Hematopoietic multipotent progenitor cell treated with erythropoietin and hydrocortisone succinate and interleukin-3 and kit ligand, for 8 days (in vitro differentiated cells): ENCODE measurements around the gene TNMD.
"Not testable (repeated sequence)": the region's sequence is repeated elsewhere in the genome, so short reads cannot be mapped to it uniquely, and the experiment has no call there.

Source experiments
- DNase-seq: peaks from one replicate; pipeline ENCODE4 v3.0.0-alpha.2; 2015

TNMD gene

DNA sequence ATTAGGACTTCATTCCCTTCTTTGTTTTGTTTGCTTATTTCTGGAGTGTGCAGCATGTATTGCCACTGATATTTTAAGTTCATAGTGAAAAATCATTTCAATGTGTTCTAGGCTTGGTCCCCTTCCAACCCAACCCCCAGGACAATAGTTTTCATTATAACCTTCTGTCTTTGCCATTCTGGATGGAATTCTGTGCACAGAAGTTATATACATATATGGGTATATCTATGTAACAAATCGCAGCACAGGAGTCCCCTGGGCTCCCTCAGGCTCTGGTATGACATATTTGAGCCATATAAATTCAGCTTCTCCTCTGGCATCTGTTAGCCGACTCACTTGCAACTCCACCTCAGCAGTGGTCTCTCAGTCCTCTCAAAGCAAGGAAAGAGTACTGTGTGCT, at the start of gene TNMD:
TNMD (plus strand) TSS at position 326 of the 400 bp plus-strand sequence. CDS start 83 bp downstream, outside the sequence.
- DNase-seq, result no peak

DNA sequence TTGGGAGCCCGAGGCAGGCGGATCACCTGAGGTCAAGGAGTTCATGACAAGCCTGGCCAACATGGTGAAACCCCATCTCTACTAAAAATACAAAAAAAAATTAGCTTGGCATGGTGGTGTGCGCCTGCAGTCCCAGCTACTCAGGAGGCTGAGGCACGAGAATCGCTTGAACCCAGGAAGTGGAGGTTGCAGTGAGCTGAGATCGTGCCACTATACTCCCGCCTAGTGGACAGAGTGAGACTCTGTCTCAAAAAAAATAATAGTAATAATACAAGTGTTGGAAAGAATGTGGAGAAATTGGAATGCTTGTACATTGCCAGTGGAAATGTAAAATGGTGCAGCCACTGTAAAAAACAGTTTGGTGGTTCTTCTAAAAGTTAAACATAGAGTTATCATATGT, 19.2 kb upstream of the TNMD start:
- not testable (repeated sequence) for DNase-seq

DNA sequence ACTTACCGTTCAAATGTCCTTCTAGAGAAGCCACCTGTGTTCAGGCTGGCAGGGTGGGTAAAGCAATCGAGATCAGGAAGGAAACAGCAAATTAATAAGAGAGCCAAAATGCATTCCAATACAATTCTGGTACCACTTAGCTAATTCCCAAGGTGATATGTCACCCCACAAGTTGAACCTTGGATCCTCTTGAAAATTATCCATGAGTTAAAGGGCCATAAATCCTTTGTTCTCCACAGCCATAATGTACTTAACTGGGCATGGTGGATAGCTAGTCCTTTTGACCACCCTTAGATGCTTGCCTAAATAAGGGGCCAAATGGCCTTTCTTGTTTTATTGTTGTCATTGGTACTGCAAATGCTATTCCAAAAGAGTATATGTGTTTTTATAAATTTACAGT, 2.0 kb downstream of the TNMD start:
- no peak for DNase-seq

- no peak for DNase-seq
Observed at GRCh38 chrX:100587861-100588260, 3.1 kb downstream of the TNMD start.

- DNase-seq, result no peak
Observed at GRCh38 chrX:100591256-100592051, 6.7 kb downstream of the TNMD start.

DNA sequence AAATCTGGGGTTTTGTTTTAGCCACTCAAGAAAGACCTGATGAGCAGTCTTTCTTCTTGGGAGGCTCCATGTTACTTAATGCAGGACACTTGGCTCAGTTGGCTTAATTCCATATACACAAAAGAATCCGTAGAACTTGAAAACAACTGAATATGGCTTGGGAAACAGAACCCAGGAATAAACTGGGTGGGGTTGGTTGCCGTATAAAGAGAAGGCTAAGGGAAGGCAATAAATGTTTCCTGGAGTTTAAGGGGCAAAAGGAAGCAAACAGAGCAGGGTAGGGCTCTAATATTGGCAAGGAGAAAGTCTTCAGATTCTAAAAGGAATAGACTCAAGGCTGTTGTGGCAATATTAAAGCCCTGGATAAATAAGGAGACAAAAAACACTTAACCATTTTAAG, 8.4 kb downstream of the TNMD start:
- no peak for DNase-seq

DNA sequence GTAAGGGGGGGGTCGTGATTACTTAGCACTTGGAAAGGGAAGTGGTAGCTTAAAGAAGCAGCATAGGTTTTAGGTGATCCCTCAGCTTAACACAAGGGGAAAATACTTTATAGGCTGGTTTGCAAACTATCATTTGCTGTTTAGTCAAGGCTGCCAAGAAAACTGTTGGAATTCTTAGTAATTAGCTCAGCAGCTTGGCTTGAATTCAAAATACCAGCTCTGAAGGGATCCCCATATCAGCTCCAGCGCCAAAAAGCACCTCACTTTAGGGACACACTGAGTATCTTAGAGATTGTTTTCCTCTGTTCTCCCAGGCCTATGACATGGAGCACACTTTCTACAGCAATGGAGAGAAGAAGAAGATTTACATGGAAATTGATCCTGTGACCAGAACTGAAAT, 8.8 kb downstream of the TNMD start:
- DNase-seq, result peak; percentile 6

- DNase-seq, result no peak
Observed at GRCh38 chrX:100596601-100597000, 11.9 kb downstream of the TNMD start.

- no peak for DNase-seq
Observed at GRCh38 chrX:100599456-100599855, 14.7 kb downstream of the TNMD start.

- DNase-seq, result no peak
Observed at GRCh38 chrX:100600340-100600739, 15.6 kb downstream of the TNMD start.

DNA sequence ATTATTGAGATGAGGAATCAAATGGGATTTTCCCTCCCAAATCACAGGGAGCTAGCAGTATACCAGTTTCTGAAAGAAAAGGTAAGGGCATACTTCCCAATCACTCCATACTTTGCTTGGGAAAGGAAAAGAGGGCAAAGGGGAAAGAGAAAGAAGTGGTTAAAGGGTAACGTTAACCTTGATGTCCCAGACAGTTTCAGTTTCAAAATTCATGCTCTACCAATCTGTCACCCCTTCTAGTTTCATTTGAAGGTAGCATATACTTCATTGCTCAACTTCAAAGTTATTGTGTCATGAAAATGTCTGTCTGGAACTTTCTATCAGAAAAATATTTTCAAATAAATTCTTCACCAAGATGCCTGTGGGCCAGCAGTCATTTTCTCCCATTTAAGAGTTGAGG, 16.0 kb downstream of the TNMD start:
- DNase-seq, result no peak

- DNase-seq, result no peak
Observed at GRCh38 chrX:100606753-100607152, 22.0 kb downstream of the TNMD start.

DNA sequence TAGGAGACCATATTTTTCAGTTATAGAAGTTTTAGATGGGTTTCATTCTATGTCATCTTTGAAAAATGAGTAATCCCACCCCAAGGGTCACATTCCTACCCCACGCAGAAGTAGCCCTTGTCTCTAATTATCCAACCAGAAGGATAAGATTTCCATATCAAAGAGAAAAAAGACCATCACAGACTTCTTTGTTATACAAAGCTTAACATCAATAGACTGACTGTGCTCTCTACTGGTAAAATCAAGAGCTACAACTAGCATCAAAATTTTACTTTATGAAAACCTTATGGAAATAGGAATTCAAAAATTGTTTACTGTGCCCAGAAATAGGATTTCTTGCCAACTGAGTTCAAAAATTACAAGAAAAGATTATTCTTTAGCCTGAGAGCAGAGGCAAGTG, 24.9 kb downstream of the TNMD start:
- DNase-seq, result no peak

DNA sequence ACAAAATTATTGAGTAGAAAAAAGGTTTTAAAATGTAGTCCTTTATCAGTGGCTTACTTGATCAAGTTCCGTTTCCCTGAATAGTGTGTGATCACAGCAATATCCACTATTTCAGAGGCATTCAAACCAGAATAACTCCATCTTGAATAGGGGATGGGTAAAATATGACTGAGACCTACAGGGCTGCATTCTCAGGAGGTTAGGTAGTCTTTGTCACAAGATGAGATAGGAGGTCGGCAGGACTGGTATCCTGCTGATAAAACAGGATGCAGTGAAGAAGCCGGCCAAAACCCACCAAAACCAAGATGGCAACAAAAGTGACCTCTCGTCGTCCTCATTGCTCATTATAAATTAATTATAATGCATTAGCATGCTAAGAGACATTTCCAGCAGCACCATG, 27.2 kb downstream of the TNMD start:
- no peak for DNase-seq

DNA sequence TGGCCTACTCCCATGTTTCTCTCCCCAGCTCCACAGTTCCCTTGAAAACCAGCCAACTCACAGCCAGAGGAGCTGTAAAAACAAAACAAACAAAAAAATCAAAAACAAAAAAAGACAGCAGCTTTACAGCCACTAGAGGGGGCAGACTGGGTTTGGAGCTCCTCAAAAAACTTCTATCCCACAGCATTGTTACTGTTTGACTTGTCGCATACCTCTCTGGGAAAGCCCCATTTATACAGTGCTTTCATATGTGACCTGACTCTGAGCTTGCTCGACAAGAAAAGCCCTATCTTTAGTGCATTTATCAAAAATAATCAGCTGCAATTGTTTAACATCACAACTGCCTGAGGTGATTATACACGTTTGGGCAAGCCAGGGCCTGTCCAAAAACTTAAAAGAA, 30.3 kb downstream of the TNMD start:
- peak; percentile 36 for DNase-seq

GRCh38 chrX:100623001-100623400, 38.3 kb downstream of the TNMD start:
- no peak for DNase-seq

- no peak for DNase-seq
Observed at GRCh38 chrX:100625985-100626491, 41.3 kb downstream of the TNMD start.

DNA sequence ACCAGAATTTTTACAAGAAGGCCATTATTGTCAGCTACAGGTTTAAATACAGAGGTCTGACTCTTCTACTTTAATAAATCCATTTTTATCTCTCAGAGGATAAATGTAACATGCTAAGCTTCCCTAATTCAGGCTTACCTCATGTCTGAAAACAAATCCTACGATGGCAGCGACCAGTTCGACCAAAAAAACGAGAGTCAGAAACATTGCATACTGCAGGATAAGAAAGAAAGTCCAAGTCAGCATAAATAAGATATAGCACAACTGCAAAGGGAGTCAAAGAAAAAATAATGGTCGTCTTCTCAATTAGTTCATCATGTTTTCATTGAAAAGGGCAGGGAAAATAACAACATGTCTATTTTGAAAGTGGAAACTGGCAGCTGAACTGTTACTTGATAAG, 50.3 kb downstream of the TNMD start:
- DNase-seq, result no peak

DNA sequence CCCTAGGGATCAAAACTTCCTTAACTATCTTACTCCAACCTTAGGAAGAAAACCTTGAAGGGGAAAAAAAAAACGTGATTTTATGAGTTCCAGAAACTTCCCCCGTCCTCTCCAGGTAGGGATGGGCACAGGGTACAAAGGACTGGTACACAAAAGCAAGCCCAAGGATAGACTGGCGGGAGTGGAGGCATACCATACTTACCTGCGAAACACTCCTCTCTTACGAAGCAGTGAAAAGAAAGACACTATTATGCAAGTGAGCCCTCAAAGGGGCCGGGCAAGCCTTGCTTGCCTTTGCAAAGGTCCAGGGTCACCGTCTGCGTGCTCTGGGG, 51.2 kb downstream of the TNMD start:
- DNase-seq, result no peak

- DNase-seq, result peak; percentile 87
Observed at GRCh38 chrX:100636321-100636991, 51.7 kb downstream of the TNMD start, which contains the start of gene TSPAN6. TSS of gene TSPAN6 (minus strand) at chrX:100636806. CDS start at chrX:100636694, 112 bp downstream.

GRCh38 chrX:100642290-100642689, 57.6 kb downstream of the TNMD start:
- no peak for DNase-seq

DNA sequence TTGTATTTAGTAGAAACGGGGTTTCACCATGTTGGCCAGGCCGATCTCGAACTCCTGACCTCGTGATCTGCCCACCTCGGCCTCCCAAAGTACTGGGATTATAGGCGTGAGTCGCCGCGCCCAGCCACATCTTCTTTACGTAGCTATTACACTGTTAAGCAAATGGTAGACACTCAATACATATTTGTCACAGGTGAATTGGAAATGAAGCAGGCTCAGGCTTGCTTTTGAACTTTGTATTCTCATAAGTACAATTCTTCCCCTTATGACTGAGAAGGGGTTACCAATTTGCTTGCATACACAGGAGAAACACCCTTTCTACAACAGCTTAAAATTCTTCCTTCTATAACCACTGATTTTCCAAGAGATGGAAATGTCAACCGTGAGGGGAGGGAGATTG, 58.5 kb downstream of the TNMD start:
- DNase-seq, result no peak

- no peak for DNase-seq
Observed at GRCh38 chrX:100643956-100644860, 59.5 kb downstream of the TNMD start, which contains the start of gene SRPX2. TSS of gene SRPX2 (plus strand) at chrX:100644199. CDS start at chrX:100646323, 2,124 bp downstream.
